Measurements from ENCODE around the gene AGAP1. TPM values are rescaled to one million over a fixed set of nuclear protein-coding genes. Genes with fewer than 3 reads are reported as not detected.
"Not testable (repeated sequence)": the region's sequence is repeated elsewhere in the genome, so short reads cannot be mapped to it uniquely, and the experiment has no call there.

Gene AGAP1
- polyA plus RNA-seq, 10 donors, result 24.0 to 34.1 (median 27.4) TPM

- peak in 2 of 3 donors; percentile 30 to 32 for DNase-seq
Observed at GRCh38 chr2:236120141-236120601, 626.3 kb downstream of the AGAP1 start.

GRCh38 chr2:236120829-236121228, 627.0 kb downstream of the AGAP1 start:
- no peak for DNase-seq

- no peak for DNase-seq
Observed at GRCh38 chr2:236121546-236121945, 627.7 kb downstream of the AGAP1 start.

- DNase-seq, result no peak
Observed at GRCh38 chr2:236122236-236122635, 628.4 kb downstream of the AGAP1 start.

- no peak for DNase-seq
Observed at GRCh38 chr2:236123716-236124115, 629.9 kb downstream of the AGAP1 start.

- no peak for DNase-seq
Observed at GRCh38 chr2:236124182-236124893, 630.5 kb downstream of the AGAP1 start.

GRCh38 chr2:236125541-236125940, 631.7 kb downstream of the AGAP1 start:
- DNase-seq, result no peak

- no peak for DNase-seq
Observed at GRCh38 chr2:236127010-236127409, 633.2 kb downstream of the AGAP1 start.

- no peak for DNase-seq
Observed at GRCh38 chr2:236128321-236128720, 634.5 kb downstream of the AGAP1 start.

GRCh38 chr2:236129935-236130334, 636.1 kb downstream of the AGAP1 start:
- DNase-seq, result no peak

GRCh38 chr2:236130349-236130998, 636.6 kb downstream of the AGAP1 start:
- DNase-seq, result no peak

- DNase-seq, result no peak
Observed at GRCh38 chr2:236131073-236131692, 637.3 kb downstream of the AGAP1 start.

- DNase-seq, result no peak
Observed at GRCh38 chr2:236133410-236134012, 639.7 kb downstream of the AGAP1 start.

GRCh38 chr2:236136538-236136937, 642.7 kb downstream of the AGAP1 start:
- DNase-seq, result no peak

- DNase-seq, result no peak
Observed at GRCh38 chr2:236137066-236137465, 643.2 kb downstream of the AGAP1 start.

- DNase-seq, result not testable (repeated sequence)
Observed at GRCh38 chr2:236141616-236142015, 647.8 kb downstream of the AGAP1 start.

GRCh38 chr2:236143811-236144210, 650.0 kb downstream of the AGAP1 start:
- no peak for DNase-seq

- no peak for DNase-seq
Observed at GRCh38 chr2:236146436-236146835, 652.6 kb downstream of the AGAP1 start.

GRCh38 chr2:236155406-236155805, 661.6 kb downstream of the AGAP1 start:
- no peak for DNase-seq

GRCh38 chr2:236156095-236156859, 662.4 kb downstream of the AGAP1 start:
- DNase-seq, result no peak

- no peak for DNase-seq
Observed at GRCh38 chr2:236156860-236157194, 663.0 kb downstream of the AGAP1 start.

GRCh38 chr2:236157366-236157765, 663.5 kb downstream of the AGAP1 start:
- DNase-seq, result no peak

Measured in muscle of back (tissue), 11 donors.